Measurements from ENCODE around the gene TOP3B. TPM values are rescaled to one million over a fixed set of nuclear protein-coding genes. Genes with fewer than 3 reads are reported as not detected.

Gene TOP3B
- total and polyA plus RNA-seq, 9 of the 15 experiments (the other 6 are each of a cell fraction or from before 2014, with no cell fraction given), result 3.0 to 188 (median 112) TPM

DNA sequence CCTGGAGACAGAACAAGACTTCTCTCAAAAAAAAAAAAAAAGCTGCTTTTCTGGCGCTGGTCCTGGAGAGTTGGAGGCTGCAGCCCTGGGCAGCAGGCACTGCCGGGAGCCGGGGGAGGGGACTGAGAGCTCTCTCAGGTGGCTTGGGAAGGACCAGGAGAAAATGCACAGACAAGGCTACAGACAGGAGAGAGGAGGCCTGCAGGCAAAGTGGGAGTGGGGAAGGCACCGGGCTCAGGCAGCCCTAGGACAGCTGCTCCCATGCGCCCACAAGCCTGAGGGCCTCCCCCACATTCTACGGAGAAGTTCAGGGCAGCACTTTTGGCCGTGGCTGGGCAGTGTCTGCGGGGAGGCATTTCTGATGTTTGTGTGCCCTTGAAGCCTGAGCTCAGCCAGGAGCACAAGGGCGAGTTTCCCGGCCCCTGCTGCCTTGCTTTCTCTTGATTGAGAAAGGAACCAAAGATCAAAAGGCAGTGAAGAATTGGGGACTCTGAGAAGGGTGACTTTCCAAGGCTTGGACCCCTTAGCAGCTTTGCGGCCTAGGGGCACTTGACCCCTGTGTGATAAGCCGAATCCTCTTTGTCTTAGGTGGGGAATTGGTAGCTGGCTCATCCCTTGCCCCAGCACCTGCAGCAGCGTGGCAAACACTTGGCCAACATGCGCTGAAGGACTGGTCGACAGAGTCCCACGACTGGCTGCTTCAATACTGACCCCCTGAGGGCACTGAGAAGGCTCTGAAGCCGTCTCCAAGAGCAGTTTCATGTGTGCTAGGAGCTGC lies 65.2 kb downstream of the TOP3B start (continued):
- TF ChIP-seq, protein P1, sequence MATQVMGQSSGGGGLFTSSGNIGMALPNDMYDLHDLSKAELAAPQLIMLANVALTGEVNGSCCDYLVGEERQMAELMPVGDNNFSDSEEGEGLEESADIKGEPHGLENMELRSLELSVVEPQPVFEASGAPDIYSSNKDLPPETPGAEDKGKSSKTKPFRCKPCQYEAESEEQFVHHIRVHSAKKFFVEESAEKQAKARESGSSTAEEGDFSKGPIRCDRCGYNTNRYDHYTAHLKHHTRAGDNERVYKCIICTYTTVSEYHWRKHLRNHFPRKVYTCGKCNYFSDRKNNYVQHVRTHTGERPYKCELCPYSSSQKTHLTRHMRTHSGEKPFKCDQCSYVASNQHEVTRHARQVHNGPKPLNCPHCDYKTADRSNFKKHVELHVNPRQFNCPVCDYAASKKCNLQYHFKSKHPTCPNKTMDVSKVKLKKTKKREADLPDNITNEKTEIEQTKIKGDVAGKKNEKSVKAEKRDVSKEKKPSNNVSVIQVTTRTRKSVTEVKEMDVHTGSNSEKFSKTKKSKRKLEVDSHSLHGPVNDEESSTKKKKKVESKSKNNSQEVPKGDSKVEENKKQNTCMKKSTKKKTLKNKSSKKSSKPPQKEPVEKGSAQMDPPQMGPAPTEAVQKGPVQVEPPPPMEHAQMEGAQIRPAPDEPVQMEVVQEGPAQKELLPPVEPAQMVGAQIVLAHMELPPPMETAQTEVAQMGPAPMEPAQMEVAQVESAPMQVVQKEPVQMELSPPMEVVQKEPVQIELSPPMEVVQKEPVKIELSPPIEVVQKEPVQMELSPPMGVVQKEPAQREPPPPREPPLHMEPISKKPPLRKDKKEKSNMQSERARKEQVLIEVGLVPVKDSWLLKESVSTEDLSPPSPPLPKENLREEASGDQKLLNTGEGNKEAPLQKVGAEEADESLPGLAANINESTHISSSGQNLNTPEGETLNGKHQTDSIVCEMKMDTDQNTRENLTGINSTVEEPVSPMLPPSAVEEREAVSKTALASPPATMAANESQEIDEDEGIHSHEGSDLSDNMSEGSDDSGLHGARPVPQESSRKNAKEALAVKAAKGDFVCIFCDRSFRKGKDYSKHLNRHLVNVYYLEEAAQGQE (IDR thresholded peaks at IDR 0.05; ENCODE audit: borderline replicate concordance), result peak; percentile 18; the same call in 1 of the 2 replicates
- TF ChIP-seq, protein P1 (CRISPR knock-in tag; IDR thresholded peaks at IDR 0.05; ENCODE audit: low read depth), result 0 out of 2 replicates have a peak, but pooled peaks have one; percentile 4
- TF ChIP-seq, protein P2, sequence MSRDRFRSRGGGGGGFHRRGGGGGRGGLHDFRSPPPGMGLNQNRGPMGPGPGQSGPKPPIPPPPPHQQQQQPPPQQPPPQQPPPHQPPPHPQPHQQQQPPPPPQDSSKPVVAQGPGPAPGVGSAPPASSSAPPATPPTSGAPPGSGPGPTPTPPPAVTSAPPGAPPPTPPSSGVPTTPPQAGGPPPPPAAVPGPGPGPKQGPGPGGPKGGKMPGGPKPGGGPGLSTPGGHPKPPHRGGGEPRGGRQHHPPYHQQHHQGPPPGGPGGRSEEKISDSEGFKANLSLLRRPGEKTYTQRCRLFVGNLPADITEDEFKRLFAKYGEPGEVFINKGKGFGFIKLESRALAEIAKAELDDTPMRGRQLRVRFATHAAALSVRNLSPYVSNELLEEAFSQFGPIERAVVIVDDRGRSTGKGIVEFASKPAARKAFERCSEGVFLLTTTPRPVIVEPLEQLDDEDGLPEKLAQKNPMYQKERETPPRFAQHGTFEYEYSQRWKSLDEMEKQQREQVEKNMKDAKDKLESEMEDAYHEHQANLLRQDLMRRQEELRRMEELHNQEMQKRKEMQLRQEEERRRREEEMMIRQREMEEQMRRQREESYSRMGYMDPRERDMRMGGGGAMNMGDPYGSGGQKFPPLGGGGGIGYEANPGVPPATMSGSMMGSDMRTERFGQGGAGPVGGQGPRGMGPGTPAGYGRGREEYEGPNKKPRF (IDR thresholded peaks at IDR 0.05; ENCODE audit: low read depth, low read length), result no peak
- peak; percentile 6 for TF ChIP-seq RBM39 (optimal IDR thresholded peaks at IDR 0.05; ENCODE audit: low read depth, low read length)
- TF ChIP-seq, protein P3, sequence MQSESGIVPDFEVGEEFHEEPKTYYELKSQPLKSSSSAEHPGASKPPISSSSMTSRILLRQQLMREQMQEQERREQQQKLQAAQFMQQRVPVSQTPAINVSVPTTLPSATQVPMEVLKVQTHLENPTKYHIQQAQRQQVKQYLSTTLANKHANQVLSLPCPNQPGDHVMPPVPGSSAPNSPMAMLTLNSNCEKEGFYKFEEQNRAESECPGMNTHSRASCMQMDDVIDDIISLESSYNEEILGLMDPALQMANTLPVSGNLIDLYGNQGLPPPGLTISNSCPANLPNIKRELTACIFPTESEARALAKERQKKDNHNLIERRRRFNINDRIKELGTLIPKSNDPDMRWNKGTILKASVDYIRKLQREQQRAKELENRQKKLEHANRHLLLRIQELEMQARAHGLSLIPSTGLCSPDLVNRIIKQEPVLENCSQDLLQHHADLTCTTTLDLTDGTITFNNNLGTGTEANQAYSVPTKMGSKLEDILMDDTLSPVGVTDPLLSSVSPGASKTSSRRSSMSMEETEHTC (IDR thresholded peaks at IDR 0.05), result no peak
- TF ChIP-seq SMC3 (conservative IDR thresholded peaks at IDR 0.05; ENCODE audit: insufficient read depth, low read depth, low read length), result 0 out of 2 replicates have a peak, but pooled peaks have one; percentile 14
- no peak for TF ChIP-seq TEAD2 (tag; IDR thresholded peaks at IDR 0.05)
- TF ChIP-seq POLR2AphosphoS5 (IDR thresholded peaks at IDR 0.05; ENCODE audit: control insufficient read depth, insufficient read depth, low read depth, low read length), result no peak
- TF ChIP-seq CREM (IDR thresholded peaks at IDR 0.05; ENCODE audit: low read depth), result no peak
- TF ChIP-seq PYGO2 (tag; IDR thresholded peaks at IDR 0.05), result no peak
- TF ChIP-seq TEAD4 (IDR thresholded peaks at IDR 0.05; ENCODE audit: low read length), result no peak
- TF ChIP-seq TEAD4 (CRISPR knock-in tag; IDR thresholded peaks at IDR 0.05; ENCODE audit: borderline replicate concordance), result 0 out of 2 replicates have a peak, but pooled peaks have one; percentile 14
- no peak for TF ChIP-seq NR4A1 (CRISPR knock-in tag; IDR thresholded peaks at IDR 0.05)
- TF ChIP-seq NR4A1 (tag; IDR thresholded peaks at IDR 0.05), result no peak
